Panc1 (cell line): ENCODE results near the gene RAB6A.

Source experiments
- POLR2AphosphoS5 ChIP-seq: IDR thresholded peaks from 2 replicates; pipeline ENCODE4 v1.6.1; 2012; ENCODE audit warnings: mild to moderate bottlenecking, low read depth, low read length, moderate library complexity
- REST ChIP-seq, 2 experiments: IDR thresholded peaks; 2 replicates each; pipeline ENCODE4 v1.6.1; 2011 to 2012; ENCODE audit warnings: low read depth in 2 of 2, control low read depth in 1 of 2, low read length in 1 of 2, mild to moderate bottlenecking in 1 of 2, moderate library complexity in 1 of 2; ENCODE audit not compliant: insufficient read depth in 1 of 2
- SIN3A ChIP-seq: IDR thresholded peaks from 2 replicates; pipeline ENCODE4 v1.6.1; 2012; ENCODE audit warnings: low read depth, mild to moderate bottlenecking, low read length, moderate library complexity, borderline replicate concordance; ENCODE audit not compliant: insufficient read depth
- TCF7L2 ChIP-seq: IDR thresholded peaks from 2 replicates; pipeline ENCODE4 v1.6.1; 2011; ENCODE audit warnings: mild to moderate bottlenecking, low read depth, low read length, inconsistent platforms
- TF ChIP-seq, protein P1 (sequence below): fragments of 450-650 bp; IDR thresholded peaks from 2 replicates; pipeline ENCODE4 v1.5.1; 2017; ENCODE audit warnings: mild to moderate bottlenecking

GRCh38 chr11:73640592-73640991 is 120.3 kb downstream of the RAB6A start:
- no peak for TF ChIP-seq POLR2AphosphoS5
- TF ChIP-seq, protein P1, sequence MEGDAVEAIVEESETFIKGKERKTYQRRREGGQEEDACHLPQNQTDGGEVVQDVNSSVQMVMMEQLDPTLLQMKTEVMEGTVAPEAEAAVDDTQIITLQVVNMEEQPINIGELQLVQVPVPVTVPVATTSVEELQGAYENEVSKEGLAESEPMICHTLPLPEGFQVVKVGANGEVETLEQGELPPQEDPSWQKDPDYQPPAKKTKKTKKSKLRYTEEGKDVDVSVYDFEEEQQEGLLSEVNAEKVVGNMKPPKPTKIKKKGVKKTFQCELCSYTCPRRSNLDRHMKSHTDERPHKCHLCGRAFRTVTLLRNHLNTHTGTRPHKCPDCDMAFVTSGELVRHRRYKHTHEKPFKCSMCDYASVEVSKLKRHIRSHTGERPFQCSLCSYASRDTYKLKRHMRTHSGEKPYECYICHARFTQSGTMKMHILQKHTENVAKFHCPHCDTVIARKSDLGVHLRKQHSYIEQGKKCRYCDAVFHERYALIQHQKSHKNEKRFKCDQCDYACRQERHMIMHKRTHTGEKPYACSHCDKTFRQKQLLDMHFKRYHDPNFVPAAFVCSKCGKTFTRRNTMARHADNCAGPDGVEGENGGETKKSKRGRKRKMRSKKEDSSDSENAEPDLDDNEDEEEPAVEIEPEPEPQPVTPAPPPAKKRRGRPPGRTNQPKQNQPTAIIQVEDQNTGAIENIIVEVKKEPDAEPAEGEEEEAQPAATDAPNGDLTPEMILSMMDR, result no peak
- TF ChIP-seq REST (IDR thresholded peaks at IDR 0.05; ENCODE audit: insufficient read depth in 1 of 2, low read depth in 2 of 2, low read length in 1 of 2), result no peak
- TF ChIP-seq SIN3A, result no peak
- TF ChIP-seq TCF7L2, result no peak
